Smooth muscle cell (in vitro differentiated cells): ENCODE data around the gene ASTN2. TPM values are rescaled to one million over a fixed set of nuclear protein-coding genes. Genes with fewer than 3 reads are reported as not detected.

Experiments
- DNase-seq: peaks from one replicate; lab custom pipeline; 2025; ENCODE audit not compliant: unreplicated experiment; lab: John Stamatoyannopoulos, UW
- H2AFZ ChIP-seq: fragments of 200-600 bp; sonication (generic); 2 replicates; pipeline ENCODE4 v1.6.0; 2016; ENCODE audit warnings: antibody characterized with exemption, low read depth, mild to moderate bottlenecking
- H3F3A ChIP-seq: fragments of 200-600 bp; sonication (generic); 2 replicates; pipeline ENCODE4 v1.6.0; 2017; ENCODE audit warnings: antibody characterized with exemption, low read depth
- H3K27ac ChIP-seq: fragments of 200-600 bp; sonication (generic); 2 replicates; pipeline ENCODE4 v1.5.1; 2016; ENCODE audit warnings: low read depth, mild to moderate bottlenecking
- H3K27me3 ChIP-seq: fragments of 200-600 bp; sonication (generic); 2 replicates; pipeline ENCODE4 v1.6.1; 2016; ENCODE audit warnings: low read depth, mild to moderate bottlenecking
- H3K36me3 ChIP-seq: fragments of 200-600 bp; sonication (generic); 2 replicates; pipeline ENCODE4 v1.5.1; 2016; ENCODE audit warnings: low read depth
- H3K4me1 ChIP-seq: fragments of 200-600 bp; sonication (generic); 2 replicates; pipeline ENCODE4 v1.5.1; 2016; ENCODE audit warnings: low read depth
- H3K4me2 ChIP-seq: fragments of 200-600 bp; sonication (generic); 2 replicates; pipeline ENCODE4 v1.6.0; 2016; ENCODE audit warnings: mild to moderate bottlenecking
- H3K4me3 ChIP-seq: fragments of 200-600 bp; sonication (generic); 2 replicates; pipeline ENCODE4 v1.5.1; 2016; ENCODE audit warnings: mild to moderate bottlenecking
- H3K79me2 ChIP-seq: fragments of 200-600 bp; sonication (generic); 2 replicates; pipeline ENCODE4 v1.6.0; 2016; ENCODE audit warnings: low read depth, mild to moderate bottlenecking
- H3K9ac ChIP-seq: fragments of 200-600 bp; sonication (generic); 2 replicates; pipeline ENCODE4 v1.6.0; 2016; ENCODE audit warnings: low read depth
- H3K9me3 ChIP-seq: fragments of 200-600 bp; sonication (generic); replicated peaks from 2 replicates; pipeline ENCODE4 v1.5.1; 2016; ENCODE audit warnings: low read depth
- H4K20me1 ChIP-seq: fragments of 200-600 bp; sonication (generic); 2 replicates; pipeline ENCODE4 v1.6.0; 2016; ENCODE audit warnings: low read depth
- CTCF ChIP-seq: fragments of 200-600 bp; sonication (generic); IDR thresholded peaks from 2 replicates; pipeline ENCODE4 v1.5.1; 2017; ENCODE audit warnings: borderline replicate concordance, mild to moderate bottlenecking, antibody characterized with exemption; ENCODE audit not compliant: insufficient read depth, poor library complexity, severe bottlenecking
- WGBS: methylation state at CpG from one replicate; pipeline ENCODE4 v1.1.7; 2016; ENCODE audit warnings: low lambda C conversion rate; 5-methylcytosine and 5-hydroxymethylcytosine counted together
- polyA plus RNA-seq: library from polyadenylated mRNA; unstranded; fragments of >200 nt; fragmentation: Nextera tagmentation; extraction: Ambion mirVana; gene quantifications from 2 replicates; pipeline ENCODE4 v1.2.1, GENCODE V29; 2016
- total RNA-seq: library from RNA; depleted of rRNA; stranded (reverse); fragments of >200 nt; gene quantifications from 2 replicates; pipeline ENCODE4 v1.2.3, GENCODE V29; 2014

Gene ASTN2
- total and polyA plus RNA-seq, 2 experiments from 2014 or later = 6.5 to 6.7 TPM

DNA sequence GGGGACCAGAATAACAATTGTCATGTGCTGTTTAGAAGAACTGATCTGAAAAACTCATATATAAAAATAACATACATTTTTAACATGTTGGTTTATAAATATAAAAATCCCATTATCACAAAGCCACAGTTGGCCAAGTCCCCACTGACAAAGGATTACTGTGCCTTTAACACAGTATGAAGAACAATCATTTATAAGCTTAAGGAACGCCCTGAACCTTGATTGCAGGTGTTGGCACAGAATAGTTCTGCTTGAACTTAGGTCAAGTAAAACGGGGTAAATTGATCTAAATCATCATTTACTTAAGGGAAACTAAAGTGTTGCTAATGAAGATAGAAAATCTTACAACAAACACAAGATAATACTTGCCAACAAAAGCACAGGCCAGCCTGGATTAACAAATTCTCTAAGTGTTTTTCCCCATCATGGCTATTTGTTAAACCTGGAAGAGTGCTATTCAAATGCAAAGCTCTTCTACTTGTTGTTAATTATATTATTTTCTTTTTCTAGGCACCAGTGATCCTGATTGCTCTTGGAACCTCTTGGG, 46.1 kb downstream of the ASTN2 start:
- Histone ChIP-seq H3K9ac (no peak overlapping the region), H3K36me3 (no peaks in the 10 kb centered on the region), H3K27me3 (peaks cover 2% of the 10 kb centered on the region), H3K4me3 (no peak overlapping the region), H2AFZ (no peak overlapping the region), H3F3A (no peaks in the 10 kb centered on the region), H3K4me1 (no peaks in the 10 kb centered on the region), H3K79me2 (no peaks in the 10 kb centered on the region), H3K9me3 (no peaks in the 10 kb centered on the region), H3K4me2 (no peak overlapping the region), H3K27ac (no peak overlapping the region), H4K20me1 (no peaks in the 10 kb centered on the region)
- WGBS = 64% methylated on average over 2 of the region's 2 CpGs
- no peak for DNase-seq
- TF ChIP-seq CTCF = no peak

GRCh38 chr9:117365438-117365837, 49.4 kb downstream of the ASTN2 start:
- H3K79me2 ChIP-seq = no peaks in the 10 kb centered on the region
- WGBS = 89% methylated on average over 3 of the region's 3 CpGs
- DNase-seq = no peak
- H3K27ac ChIP-seq = no peak overlapping the region
- no peaks in the 10 kb centered on the region for H3K36me3 ChIP-seq
- H4K20me1 ChIP-seq = no peaks in the 10 kb centered on the region
- H3F3A ChIP-seq = no peaks in the 10 kb centered on the region
- H3K27me3 ChIP-seq = no peaks in the 10 kb centered on the region
- H3K9ac ChIP-seq = no peak overlapping the region
- no peaks in the 10 kb centered on the region for H3K4me1 ChIP-seq
- no peak overlapping the region for H3K4me2 ChIP-seq
- H2AFZ ChIP-seq = no peak overlapping the region
- no peaks in the 10 kb centered on the region for H3K9me3 ChIP-seq
- no peak overlapping the region for H3K4me3 ChIP-seq
- TF ChIP-seq CTCF = no peak

DNA sequence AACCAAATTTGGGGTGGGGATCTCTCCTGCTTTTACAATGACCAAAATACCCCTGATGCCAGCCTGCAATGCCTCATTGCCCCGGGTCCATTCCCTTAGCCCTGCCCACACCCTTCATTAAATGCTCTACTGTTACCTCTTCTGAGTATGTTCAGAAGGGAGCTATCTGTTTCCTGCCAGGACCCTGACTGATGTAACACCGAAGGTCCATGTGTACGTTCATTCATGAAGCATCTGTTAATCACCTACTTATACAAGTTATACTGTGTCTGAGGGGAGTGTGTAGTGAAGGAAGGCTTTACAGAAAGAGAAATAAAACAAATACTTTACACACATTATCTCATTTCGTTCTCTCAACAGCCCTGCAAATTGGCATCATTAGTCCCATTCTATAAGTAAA, 51.9 kb downstream of the ASTN2 start:
- H3K9me3 ChIP-seq = no peaks in the 10 kb centered on the region
- no peak overlapping the region for H3K4me3 ChIP-seq
- H3K4me2 ChIP-seq = no peak overlapping the region
- no peaks in the 10 kb centered on the region for H3F3A ChIP-seq
- no peaks in the 10 kb centered on the region for H3K36me3 ChIP-seq
- no peaks in the 10 kb centered on the region for H3K4me1 ChIP-seq
- H2AFZ ChIP-seq = no peak overlapping the region
- no peaks in the 10 kb centered on the region for H3K27me3 ChIP-seq
- H3K9ac ChIP-seq = no peak overlapping the region
- DNase-seq = no peak
- no peaks in the 10 kb centered on the region for H4K20me1 ChIP-seq
- no peaks in the 10 kb centered on the region for H3K79me2 ChIP-seq
- no peak for TF ChIP-seq CTCF
- 90% methylated on average over 4 of the region's 4 CpGs for WGBS
- no peak overlapping the region for H3K27ac ChIP-seq

DNA sequence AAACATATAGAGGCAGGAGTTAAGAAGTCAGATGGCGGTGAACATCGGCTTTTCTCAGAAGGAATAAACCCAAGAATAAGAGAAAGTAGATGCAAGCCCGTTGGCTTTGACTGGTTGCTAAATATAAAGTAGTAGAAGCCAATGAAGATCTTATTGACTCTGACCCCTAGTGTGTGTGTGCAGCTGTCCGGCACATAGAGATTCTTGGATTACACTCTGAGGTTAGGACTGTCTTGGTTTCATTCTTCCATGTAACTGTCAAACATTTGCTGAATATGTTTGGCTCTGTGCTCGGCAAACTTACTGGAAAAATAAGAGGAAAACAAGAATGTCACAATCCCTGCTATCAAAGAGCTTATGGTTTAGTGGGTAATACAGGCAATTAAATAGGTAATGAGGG, 54.9 kb downstream of the ASTN2 start:
- Histone ChIP-seq H3K27ac (no peak overlapping the region), H3K9me3 (no peaks in the 10 kb centered on the region), H3K4me2 (no peak overlapping the region), H3K9ac (no peak overlapping the region), H3K4me1 (no peaks in the 10 kb centered on the region), H3K27me3 (no peaks in the 10 kb centered on the region), H2AFZ (no peak overlapping the region), H4K20me1 (no peaks in the 10 kb centered on the region), H3F3A (no peaks in the 10 kb centered on the region), H3K79me2 (no peaks in the 10 kb centered on the region), H3K36me3 (no peaks in the 10 kb centered on the region), H3K4me3 (no peak overlapping the region)
- no peak for DNase-seq
- 91% methylated on average over 5 of the region's 5 CpGs for WGBS
- TF ChIP-seq CTCF = no peak
